Measurements from ENCODE around the gene SUN2. TPM values are rescaled to one million over a fixed set of nuclear protein-coding genes. Genes with fewer than 3 reads are reported as not detected.
A peak's percentile ranks its signal among the peaks of the same experiment; 100 is the strongest.

Gene SUN2
- total and polyA plus RNA-seq, 9 of the 15 experiments (the other 6 are each of a cell fraction or from before 2014, with no cell fraction given), result 0.11 to 42.6 (median 16.7) TPM

DNA sequence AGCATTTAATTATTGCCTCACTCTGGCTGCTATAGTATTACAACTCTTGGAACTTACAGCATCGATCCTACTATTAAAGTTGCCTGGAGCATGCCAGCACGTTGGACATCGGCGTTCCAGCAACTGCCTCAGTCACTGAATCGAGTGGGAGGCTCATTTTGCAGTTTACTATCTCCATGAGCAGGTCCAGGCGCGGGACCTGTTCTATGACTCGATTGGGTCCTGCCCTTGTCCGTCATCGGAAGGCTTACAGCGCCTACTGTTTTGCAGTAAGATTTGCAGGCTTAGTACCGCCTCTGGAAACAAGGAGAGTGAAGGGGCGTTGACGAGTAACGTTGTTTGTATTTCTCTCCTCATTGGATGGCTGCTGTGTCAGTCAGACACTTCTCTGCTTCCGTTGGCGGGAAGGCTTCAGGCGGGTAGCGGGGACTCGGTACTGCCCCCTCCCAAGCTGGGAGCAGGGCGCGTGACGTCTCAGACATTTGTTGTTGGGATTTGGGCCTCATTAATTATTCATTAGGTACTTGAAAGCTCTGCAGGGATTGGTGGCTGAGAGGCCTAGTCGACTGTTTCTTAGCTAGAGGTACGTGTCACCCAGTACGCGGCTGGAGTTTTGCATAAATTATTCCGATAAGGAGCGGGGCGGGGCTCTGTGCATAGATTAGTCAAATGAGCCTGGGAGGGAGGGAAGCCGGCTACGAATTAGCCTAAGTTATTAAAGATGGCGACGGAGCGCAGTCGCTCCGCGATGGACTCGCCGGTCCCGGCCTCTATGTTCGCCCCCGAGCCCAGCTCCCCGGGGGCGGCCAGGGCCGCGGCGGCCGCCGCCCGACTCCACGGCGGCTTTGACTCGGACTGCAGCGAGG lies 50.3 kb downstream of the SUN2 start, which contains the start of gene GTPBP1 (continued):
- TF ChIP-seq, protein P1, sequence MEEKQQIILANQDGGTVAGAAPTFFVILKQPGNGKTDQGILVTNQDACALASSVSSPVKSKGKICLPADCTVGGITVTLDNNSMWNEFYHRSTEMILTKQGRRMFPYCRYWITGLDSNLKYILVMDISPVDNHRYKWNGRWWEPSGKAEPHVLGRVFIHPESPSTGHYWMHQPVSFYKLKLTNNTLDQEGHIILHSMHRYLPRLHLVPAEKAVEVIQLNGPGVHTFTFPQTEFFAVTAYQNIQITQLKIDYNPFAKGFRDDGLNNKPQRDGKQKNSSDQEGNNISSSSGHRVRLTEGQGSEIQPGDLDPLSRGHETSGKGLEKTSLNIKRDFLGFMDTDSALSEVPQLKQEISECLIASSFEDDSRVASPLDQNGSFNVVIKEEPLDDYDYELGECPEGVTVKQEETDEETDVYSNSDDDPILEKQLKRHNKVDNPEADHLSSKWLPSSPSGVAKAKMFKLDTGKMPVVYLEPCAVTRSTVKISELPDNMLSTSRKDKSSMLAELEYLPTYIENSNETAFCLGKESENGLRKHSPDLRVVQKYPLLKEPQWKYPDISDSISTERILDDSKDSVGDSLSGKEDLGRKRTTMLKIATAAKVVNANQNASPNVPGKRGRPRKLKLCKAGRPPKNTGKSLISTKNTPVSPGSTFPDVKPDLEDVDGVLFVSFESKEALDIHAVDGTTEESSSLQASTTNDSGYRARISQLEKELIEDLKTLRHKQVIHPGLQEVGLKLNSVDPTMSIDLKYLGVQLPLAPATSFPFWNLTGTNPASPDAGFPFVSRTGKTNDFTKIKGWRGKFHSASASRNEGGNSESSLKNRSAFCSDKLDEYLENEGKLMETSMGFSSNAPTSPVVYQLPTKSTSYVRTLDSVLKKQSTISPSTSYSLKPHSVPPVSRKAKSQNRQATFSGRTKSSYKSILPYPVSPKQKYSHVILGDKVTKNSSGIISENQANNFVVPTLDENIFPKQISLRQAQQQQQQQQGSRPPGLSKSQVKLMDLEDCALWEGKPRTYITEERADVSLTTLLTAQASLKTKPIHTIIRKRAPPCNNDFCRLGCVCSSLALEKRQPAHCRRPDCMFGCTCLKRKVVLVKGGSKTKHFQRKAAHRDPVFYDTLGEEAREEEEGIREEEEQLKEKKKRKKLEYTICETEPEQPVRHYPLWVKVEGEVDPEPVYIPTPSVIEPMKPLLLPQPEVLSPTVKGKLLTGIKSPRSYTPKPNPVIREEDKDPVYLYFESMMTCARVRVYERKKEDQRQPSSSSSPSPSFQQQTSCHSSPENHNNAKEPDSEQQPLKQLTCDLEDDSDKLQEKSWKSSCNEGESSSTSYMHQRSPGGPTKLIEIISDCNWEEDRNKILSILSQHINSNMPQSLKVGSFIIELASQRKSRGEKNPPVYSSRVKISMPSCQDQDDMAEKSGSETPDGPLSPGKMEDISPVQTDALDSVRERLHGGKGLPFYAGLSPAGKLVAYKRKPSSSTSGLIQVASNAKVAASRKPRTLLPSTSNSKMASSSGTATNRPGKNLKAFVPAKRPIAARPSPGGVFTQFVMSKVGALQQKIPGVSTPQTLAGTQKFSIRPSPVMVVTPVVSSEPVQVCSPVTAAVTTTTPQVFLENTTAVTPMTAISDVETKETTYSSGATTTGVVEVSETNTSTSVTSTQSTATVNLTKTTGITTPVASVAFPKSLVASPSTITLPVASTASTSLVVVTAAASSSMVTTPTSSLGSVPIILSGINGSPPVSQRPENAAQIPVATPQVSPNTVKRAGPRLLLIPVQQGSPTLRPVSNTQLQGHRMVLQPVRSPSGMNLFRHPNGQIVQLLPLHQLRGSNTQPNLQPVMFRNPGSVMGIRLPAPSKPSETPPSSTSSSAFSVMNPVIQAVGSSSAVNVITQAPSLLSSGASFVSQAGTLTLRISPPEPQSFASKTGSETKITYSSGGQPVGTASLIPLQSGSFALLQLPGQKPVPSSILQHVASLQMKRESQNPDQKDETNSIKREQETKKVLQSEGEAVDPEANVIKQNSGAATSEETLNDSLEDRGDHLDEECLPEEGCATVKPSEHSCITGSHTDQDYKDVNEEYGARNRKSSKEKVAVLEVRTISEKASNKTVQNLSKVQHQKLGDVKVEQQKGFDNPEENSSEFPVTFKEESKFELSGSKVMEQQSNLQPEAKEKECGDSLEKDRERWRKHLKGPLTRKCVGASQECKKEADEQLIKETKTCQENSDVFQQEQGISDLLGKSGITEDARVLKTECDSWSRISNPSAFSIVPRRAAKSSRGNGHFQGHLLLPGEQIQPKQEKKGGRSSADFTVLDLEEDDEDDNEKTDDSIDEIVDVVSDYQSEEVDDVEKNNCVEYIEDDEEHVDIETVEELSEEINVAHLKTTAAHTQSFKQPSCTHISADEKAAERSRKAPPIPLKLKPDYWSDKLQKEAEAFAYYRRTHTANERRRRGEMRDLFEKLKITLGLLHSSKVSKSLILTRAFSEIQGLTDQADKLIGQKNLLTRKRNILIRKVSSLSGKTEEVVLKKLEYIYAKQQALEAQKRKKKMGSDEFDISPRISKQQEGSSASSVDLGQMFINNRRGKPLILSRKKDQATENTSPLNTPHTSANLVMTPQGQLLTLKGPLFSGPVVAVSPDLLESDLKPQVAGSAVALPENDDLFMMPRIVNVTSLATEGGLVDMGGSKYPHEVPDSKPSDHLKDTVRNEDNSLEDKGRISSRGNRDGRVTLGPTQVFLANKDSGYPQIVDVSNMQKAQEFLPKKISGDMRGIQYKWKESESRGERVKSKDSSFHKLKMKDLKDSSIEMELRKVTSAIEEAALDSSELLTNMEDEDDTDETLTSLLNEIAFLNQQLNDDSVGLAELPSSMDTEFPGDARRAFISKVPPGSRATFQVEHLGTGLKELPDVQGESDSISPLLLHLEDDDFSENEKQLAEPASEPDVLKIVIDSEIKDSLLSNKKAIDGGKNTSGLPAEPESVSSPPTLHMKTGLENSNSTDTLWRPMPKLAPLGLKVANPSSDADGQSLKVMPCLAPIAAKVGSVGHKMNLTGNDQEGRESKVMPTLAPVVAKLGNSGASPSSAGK (IDR thresholded peaks at IDR 0.05), result peak; percentile 84
- TF ChIP-seq SRSF1 (IDR thresholded peaks at IDR 0.05; ENCODE audit: low read depth, low read length) (no peak), ZKSCAN1 (IDR thresholded peaks at IDR 0.05; ENCODE audit: low read depth, low read length) (no peak), TAL1 (IDR thresholded peaks at IDR 0.05) (peak; percentile 33; the same call in 1 of the 2 replicates), PTRF (tag; IDR thresholded peaks at IDR 0.05) (no peak), KAT2B (IDR thresholded peaks at IDR 0.05; ENCODE audit: low read depth, low read length) (no peak), ELF4 (CRISPR knock-in tag; IDR thresholded peaks at IDR 0.05) (no peak), XRCC3 (IDR thresholded peaks at IDR 0.05) (no peak)
- TF ChIP-seq, protein P2, sequence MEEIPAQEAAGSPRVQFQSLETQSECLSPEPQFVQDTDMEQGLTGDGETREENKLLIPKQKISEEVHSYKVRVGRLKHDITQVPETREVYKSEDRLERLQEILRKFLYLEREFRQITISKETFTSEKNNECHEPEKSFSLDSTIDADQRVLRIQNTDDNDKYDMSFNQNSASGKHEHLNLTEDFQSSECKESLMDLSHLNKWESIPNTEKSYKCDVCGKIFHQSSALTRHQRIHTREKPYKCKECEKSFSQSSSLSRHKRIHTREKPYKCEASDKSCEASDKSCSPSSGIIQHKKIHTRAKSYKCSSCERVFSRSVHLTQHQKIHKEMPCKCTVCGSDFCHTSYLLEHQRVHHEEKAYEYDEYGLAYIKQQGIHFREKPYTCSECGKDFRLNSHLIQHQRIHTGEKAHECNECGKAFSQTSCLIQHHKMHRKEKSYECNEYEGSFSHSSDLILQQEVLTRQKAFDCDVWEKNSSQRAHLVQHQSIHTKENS (CRISPR knock-in tag; IDR thresholded peaks at IDR 0.05), result no peak
- TF ChIP-seq, protein P3, sequence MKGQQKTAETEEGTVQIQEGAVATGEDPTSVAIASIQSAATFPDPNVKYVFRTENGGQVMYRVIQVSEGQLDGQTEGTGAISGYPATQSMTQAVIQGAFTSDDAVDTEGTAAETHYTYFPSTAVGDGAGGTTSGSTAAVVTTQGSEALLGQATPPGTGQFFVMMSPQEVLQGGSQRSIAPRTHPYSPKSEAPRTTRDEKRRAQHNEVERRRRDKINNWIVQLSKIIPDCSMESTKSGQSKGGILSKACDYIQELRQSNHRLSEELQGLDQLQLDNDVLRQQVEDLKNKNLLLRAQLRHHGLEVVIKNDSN (CRISPR knock-in tag; IDR thresholded peaks at IDR 0.05), result peak; percentile 83
- TF ChIP-seq, protein P4, sequence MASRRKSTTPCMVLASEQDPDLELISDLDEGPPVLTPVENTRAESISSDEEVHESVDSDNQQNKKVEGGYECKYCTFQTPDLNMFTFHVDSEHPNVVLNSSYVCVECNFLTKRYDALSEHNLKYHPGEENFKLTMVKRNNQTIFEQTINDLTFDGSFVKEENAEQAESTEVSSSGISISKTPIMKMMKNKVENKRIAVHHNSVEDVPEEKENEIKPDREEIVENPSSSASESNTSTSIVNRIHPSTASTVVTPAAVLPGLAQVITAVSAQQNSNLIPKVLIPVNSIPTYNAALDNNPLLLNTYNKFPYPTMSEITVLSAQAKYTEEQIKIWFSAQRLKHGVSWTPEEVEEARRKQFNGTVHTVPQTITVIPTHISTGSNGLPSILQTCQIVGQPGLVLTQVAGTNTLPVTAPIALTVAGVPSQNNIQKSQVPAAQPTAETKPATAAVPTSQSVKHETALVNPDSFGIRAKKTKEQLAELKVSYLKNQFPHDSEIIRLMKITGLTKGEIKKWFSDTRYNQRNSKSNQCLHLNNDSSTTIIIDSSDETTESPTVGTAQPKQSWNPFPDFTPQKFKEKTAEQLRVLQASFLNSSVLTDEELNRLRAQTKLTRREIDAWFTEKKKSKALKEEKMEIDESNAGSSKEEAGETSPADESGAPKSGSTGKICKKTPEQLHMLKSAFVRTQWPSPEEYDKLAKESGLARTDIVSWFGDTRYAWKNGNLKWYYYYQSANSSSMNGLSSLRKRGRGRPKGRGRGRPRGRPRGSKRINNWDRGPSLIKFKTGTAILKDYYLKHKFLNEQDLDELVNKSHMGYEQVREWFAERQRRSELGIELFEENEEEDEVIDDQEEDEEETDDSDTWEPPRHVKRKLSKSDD (conservative IDR thresholded peaks at IDR 0.05; ENCODE audit: low read length), result no peak
